ENCODE data around the gene OR4E2. TPM values are rescaled to one million over a fixed set of nuclear protein-coding genes. Genes with fewer than 3 reads are reported as not detected.
"Not testable (repeated sequence)": the region's sequence is repeated elsewhere in the genome, so short reads cannot be mapped to it uniquely, and the experiment has no call there.

Gene OR4E2
- total RNA-seq (2014; rRNA removed; shearing (Covaris generic); ENCODE audit: low replicate concordance) = not detected in 2 replicates

DNA sequence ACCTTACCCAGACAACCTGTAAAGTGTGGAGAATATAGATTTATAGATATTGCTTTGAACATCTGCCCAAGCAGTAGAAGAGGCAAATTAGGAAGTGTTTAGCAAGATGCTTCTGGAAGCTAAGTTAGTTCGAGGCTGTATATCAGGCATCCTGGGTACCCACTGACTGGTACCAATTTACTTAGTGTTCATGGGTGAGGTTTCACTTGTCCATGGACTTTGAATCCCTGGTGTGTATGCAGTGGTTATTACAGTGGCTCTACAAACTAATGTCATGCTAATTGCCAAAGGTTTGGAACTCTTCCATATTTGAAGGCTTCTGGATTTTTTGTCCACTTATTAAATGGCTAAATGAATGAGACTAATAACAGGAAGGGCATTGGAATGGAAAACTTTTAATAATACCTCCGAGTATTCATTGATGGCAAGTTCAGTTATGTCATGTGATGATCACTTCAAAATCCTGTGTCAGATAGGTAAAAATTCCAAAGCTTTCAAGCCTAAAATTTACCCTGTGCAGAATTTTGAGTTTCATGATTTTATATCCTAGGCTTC is at the start of gene OR4E2:
TSS of gene OR4E2 (plus strand) at position 505 of the 555 bp plus-strand sequence. CDS start 11,248 bp downstream, outside the sequence.
- no peaks in the 10 kb centered on the region for H3K27me3 ChIP-seq

GRCh38 chr14:21612324-21612723 is 41.3 kb upstream of the OR4E2 start:
- no peak overlapping the region for H3K4me3 ChIP-seq
- peaks cover 3% of the 10 kb centered on the region; the same call in 1 of the 2 replicates for H3K27me3 ChIP-seq
- no peaks in the 10 kb centered on the region for H3K36me3 ChIP-seq
- H3K9me3 ChIP-seq = no peaks in the 10 kb centered on the region
- no peak for DNase-seq

More for the DNA sequence above, at the start of gene OR4E2:
- no peak for DNase-seq
- Histone ChIP-seq H3K36me3 (no peaks in the 10 kb centered on the region), H3K9me3 (no peaks in the 10 kb centered on the region), H3K4me3 (no peak within 1 kb of the TSS)

GRCh38 chr14:21614240-21614639 is 39.4 kb upstream of the OR4E2 start:
- H3K9me3 ChIP-seq = no peaks in the 10 kb centered on the region
- H3K27me3 ChIP-seq = peaks cover 3% of the 10 kb centered on the region; the same call in 1 of the 2 replicates
- no peak overlapping the region for H3K4me3 ChIP-seq
- DNase-seq = no peak
- H3K36me3 ChIP-seq = no peaks in the 10 kb centered on the region

GRCh38 chr14:21617614-21618013 is 36.0 kb upstream of the OR4E2 start:
- H3K4me3 ChIP-seq = no peak overlapping the region
- DNase-seq = no peak
- H3K9me3 ChIP-seq = no peaks in the 10 kb centered on the region
- H3K36me3 ChIP-seq = no peaks in the 10 kb centered on the region
- H3K27me3 ChIP-seq = peaks cover 3% of the 10 kb centered on the region; the same call in 1 of the 2 replicates

GRCh38 chr14:21626491-21627230 is 27.0 kb upstream of the OR4E2 start:
- Histone ChIP-seq H3K27me3 (no peaks in the 10 kb centered on the region), H3K36me3 (no peaks in the 10 kb centered on the region), H3K4me3 (no peak overlapping the region), H3K9me3 (no peaks in the 10 kb centered on the region)
- no peak for DNase-seq

- not testable (repeated sequence) for H3K27me3 ChIP-seq, H3K36me3 ChIP-seq, DNase-seq, H3K9me3 ChIP-seq, H3K4me3 ChIP-seq
These were observed 23.1 kb upstream of the OR4E2 start for GRCh38 chr14:21630503-21630902.

- Histone ChIP-seq H3K9me3 (no peaks in the 10 kb centered on the region), H3K4me3 (no peak overlapping the region), H3K36me3 (no peaks in the 10 kb centered on the region), H3K27me3 (no peaks in the 10 kb centered on the region)
- DNase-seq = no peak
These were observed 22.6 kb upstream of the OR4E2 start for GRCh38 chr14:21631084-21631483.

- H3K27me3 ChIP-seq = no peaks in the 10 kb centered on the region
- H3K4me3 ChIP-seq = no peak within 1 kb of the TSS
- no peak for DNase-seq
- no peaks in the 10 kb centered on the region for H3K36me3 ChIP-seq
- H3K9me3 ChIP-seq = no peaks in the 10 kb centered on the region
These were observed 18.8 kb upstream of the OR4E2 start, which contains the start of gene OR10G2 for GRCh38 chr14:21634840-21635239. TSS of gene OR10G2 (minus strand) at chr14:21634940. CDS start at chr14:21634842, 98 bp downstream.

DNA sequence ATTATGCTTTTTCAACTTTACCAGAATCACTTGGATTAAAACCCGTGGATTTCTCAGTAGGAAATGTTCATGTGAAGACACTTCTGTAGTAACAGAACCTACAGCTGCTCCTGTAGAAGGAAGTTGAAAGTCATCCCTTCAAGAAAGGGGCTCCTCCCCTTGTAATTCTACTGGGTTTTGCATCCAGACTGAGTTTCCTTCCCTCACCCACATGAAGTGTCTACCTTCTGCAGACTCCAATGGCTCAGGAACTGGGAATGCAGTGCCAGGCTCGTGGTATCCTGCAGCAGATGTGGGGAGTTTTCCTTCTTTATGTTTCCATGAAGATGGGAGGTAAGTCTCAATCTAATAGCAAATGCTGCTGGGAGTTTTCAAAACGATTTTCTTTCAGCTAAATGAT is 11.0 kb upstream of the OR4E2 start:
- no peak overlapping the region for H3K4me3 ChIP-seq
- no peak for DNase-seq

DNA sequence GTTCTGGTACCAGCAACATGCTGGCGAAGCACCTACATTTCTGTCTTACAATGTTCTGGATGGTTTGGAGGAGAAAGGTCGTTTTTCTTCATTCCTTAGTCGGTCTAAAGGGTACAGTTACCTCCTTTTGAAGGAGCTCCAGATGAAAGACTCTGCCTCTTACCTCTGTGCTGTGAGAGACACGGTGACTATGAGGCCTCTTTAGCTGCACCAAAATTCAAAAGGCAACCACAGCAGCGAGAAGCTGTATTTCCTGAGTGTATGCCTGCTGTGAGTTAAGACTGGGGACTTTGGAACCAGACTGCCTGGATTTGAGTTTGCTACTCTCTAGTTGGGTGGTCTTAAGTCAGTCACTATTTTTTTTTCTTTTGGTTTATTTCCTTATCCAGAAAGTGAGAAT is 10.2 kb upstream of the OR4E2 start:
- H3K4me3 ChIP-seq = no peak overlapping the region
- H3K9me3 ChIP-seq = no peaks in the 10 kb centered on the region
- no peaks in the 10 kb centered on the region for H3K36me3 ChIP-seq
- H3K27me3 ChIP-seq = no peaks in the 10 kb centered on the region
- DNase-seq = no peak

More for the DNA sequence above, 11.0 kb upstream of the OR4E2 start:
- Histone ChIP-seq H3K9me3 (no peaks in the 10 kb centered on the region), H3K36me3 (no peaks in the 10 kb centered on the region), H3K27me3 (no peaks in the 10 kb centered on the region)

- Histone ChIP-seq H3K9me3 (no peaks in the 10 kb centered on the region), H3K4me3 (no peak overlapping the region), H3K27me3 (no peaks in the 10 kb centered on the region), H3K36me3 (no peaks in the 10 kb centered on the region)
- DNase-seq = no peak
These were observed 6.3 kb upstream of the OR4E2 start for GRCh38 chr14:21647380-21647779.

- H3K4me3 ChIP-seq = no peak overlapping the region
- DNase-seq = no peak
- H3K36me3 ChIP-seq = no peaks in the 10 kb centered on the region
These were observed 1.3 kb upstream of the OR4E2 start for GRCh38 chr14:21652209-21652808.

DNA sequence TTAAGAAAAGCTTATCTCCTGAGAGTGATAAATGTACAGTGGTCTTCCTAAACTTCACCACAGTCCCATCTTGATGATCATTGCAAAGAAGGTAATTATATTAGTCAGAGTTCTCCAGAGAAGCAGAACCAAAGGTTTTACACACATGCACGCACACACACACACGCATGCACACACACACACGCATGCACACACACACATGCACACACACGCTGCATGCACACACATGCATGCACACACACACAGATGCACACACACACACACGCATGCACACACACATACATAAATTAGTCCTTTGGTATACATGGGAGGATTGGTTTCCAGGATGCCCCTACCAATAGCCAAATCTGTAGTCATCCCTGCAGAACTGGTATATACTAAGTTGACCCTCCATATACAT is 580 bp downstream of the OR4E2 start:
- DNase-seq = no peak
- Histone ChIP-seq H3K27me3 (no peaks in the 10 kb centered on the region), H3K36me3 (no peaks in the 10 kb centered on the region), H3K4me3 (no peak overlapping the region), H3K9me3 (no peaks in the 10 kb centered on the region)

More at GRCh38 chr14:21652209-21652808, 1.3 kb upstream of the OR4E2 start:
- Histone ChIP-seq H3K9me3 (no peaks in the 10 kb centered on the region), H3K27me3 (no peaks in the 10 kb centered on the region)

GRCh38 chr14:21656980-21657379 is 3.3 kb downstream of the OR4E2 start:
- Histone ChIP-seq H3K9me3 (no peaks in the 10 kb centered on the region), H3K4me3 (no peak overlapping the region), H3K27me3 (no peaks in the 10 kb centered on the region), H3K36me3 (no peaks in the 10 kb centered on the region)
- DNase-seq = no peak

- Histone ChIP-seq H3K9me3 (no peaks in the 10 kb centered on the region), H3K4me3 (no peak overlapping the region), H3K27me3 (no peaks in the 10 kb centered on the region), H3K36me3 (no peaks in the 10 kb centered on the region)
- no peak for DNase-seq
These were observed 14.7 kb downstream of the OR4E2 start for GRCh38 chr14:21668377-21668776.

- H3K27me3 ChIP-seq = no peaks in the 10 kb centered on the region
These were observed 15.6 kb downstream of the OR4E2 start for GRCh38 chr14:21669284-21669683.

DNA sequence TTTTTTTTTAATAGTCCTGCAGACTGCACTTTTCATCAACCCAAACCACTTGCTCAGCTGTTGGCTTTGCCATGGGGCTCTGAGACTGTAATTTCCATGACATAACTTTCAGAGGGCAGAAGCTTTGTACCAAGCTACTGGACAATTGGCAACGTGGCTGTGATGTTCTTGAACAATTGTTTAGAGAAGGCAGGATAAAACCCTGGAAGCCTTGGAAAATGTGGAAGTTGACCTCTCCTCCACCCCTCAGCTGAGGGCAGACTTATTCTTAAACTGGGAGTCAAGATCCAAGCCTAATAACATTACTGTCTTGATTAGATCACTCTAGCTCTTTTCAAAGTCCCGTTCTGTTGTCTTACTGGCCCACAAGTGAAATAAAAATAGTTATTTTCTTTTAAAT is 17.7 kb downstream of the OR4E2 start:
- Histone ChIP-seq H3K27me3 (no peaks in the 10 kb centered on the region), H3K9me3 (no peaks in the 10 kb centered on the region), H3K4me3 (no peak overlapping the region), H3K36me3 (no peaks in the 10 kb centered on the region)
- DNase-seq = no peak

More at GRCh38 chr14:21669284-21669683, 15.6 kb downstream of the OR4E2 start:
- DNase-seq = no peak
- Histone ChIP-seq H3K36me3 (no peaks in the 10 kb centered on the region), H3K4me3 (no peak overlapping the region), H3K9me3 (no peaks in the 10 kb centered on the region)

Measured in MG63 (cell line).